ENCODE results near the gene GTF2H1.

DNA sequence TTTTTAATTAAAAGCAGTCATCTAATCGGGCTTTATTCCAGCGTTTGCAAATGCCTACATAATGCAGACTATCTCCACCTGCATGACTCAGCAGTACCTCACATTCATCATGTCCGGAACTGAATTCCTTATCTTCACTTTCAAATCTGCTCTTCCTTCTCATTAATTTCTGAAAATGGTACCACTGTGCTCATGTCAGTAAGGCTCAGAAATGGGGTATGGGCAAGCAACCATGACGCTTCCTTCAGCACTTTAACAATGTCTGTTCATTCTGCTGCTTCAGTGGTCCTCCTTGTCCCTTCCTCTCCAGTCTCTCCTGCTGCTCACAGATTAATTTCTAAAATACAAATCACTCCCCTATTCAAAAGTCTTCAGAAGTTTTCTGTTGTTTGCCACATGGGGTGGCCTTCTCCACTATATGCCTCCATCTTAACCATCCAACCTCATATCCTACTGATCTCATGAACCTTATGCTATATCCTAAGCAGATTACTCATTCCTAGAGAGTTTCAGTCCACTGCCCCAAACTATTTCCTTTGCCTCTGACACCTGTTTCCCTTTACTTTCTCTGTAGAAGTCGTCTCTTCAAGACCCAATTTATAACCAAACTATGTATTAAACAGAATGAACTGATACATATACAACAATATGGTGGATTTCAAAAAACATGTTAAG is 7.0 kb downstream of the GTF2H1 start:
- TF ChIP-seq, protein P1, sequence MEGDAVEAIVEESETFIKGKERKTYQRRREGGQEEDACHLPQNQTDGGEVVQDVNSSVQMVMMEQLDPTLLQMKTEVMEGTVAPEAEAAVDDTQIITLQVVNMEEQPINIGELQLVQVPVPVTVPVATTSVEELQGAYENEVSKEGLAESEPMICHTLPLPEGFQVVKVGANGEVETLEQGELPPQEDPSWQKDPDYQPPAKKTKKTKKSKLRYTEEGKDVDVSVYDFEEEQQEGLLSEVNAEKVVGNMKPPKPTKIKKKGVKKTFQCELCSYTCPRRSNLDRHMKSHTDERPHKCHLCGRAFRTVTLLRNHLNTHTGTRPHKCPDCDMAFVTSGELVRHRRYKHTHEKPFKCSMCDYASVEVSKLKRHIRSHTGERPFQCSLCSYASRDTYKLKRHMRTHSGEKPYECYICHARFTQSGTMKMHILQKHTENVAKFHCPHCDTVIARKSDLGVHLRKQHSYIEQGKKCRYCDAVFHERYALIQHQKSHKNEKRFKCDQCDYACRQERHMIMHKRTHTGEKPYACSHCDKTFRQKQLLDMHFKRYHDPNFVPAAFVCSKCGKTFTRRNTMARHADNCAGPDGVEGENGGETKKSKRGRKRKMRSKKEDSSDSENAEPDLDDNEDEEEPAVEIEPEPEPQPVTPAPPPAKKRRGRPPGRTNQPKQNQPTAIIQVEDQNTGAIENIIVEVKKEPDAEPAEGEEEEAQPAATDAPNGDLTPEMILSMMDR (tag by site-specific recombination; IDR thresholded peaks at IDR 0.05): no peak
- TF ChIP-seq MEIS1 (CRISPR knock-in tag; IDR thresholded peaks at IDR 0.05; ENCODE audit: borderline replicate concordance) (no peak), ZNF18 (tag by site-specific recombination; IDR thresholded peaks at IDR 0.05) (no peak), ZNF776 (tag by site-specific recombination; IDR thresholded peaks at IDR 0.05; ENCODE audit: borderline replicate concordance) (no peak), KLF17 (tag by site-specific recombination; IDR thresholded peaks at IDR 0.05) (no peak), EGR2 (tag by site-specific recombination; IDR thresholded peaks at IDR 0.05; ENCODE audit: low read depth) (no peak), KLF1 (tag by site-specific recombination; IDR thresholded peaks at IDR 0.05) (no peak), ZBTB48 (tag by site-specific recombination; IDR thresholded peaks at IDR 0.05) (no peak), TCF7L2 (IDR thresholded peaks at IDR 0.05; ENCODE audit: borderline replicate concordance, low read depth, low read length) (no peak), ZNF664 (tag by site-specific recombination; IDR thresholded peaks at IDR 0.05) (no peak), ZNF561 (tag by site-specific recombination; IDR thresholded peaks at IDR 0.05; ENCODE audit: borderline replicate concordance) (no peak), ZNF707 (tag by site-specific recombination; IDR thresholded peaks at IDR 0.05) (no peak)
- TF ChIP-seq, protein P2, sequence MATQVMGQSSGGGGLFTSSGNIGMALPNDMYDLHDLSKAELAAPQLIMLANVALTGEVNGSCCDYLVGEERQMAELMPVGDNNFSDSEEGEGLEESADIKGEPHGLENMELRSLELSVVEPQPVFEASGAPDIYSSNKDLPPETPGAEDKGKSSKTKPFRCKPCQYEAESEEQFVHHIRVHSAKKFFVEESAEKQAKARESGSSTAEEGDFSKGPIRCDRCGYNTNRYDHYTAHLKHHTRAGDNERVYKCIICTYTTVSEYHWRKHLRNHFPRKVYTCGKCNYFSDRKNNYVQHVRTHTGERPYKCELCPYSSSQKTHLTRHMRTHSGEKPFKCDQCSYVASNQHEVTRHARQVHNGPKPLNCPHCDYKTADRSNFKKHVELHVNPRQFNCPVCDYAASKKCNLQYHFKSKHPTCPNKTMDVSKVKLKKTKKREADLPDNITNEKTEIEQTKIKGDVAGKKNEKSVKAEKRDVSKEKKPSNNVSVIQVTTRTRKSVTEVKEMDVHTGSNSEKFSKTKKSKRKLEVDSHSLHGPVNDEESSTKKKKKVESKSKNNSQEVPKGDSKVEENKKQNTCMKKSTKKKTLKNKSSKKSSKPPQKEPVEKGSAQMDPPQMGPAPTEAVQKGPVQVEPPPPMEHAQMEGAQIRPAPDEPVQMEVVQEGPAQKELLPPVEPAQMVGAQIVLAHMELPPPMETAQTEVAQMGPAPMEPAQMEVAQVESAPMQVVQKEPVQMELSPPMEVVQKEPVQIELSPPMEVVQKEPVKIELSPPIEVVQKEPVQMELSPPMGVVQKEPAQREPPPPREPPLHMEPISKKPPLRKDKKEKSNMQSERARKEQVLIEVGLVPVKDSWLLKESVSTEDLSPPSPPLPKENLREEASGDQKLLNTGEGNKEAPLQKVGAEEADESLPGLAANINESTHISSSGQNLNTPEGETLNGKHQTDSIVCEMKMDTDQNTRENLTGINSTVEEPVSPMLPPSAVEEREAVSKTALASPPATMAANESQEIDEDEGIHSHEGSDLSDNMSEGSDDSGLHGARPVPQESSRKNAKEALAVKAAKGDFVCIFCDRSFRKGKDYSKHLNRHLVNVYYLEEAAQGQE (tag by site-specific recombination; IDR thresholded peaks at IDR 0.05): no peak
- TF ChIP-seq, protein P3, sequence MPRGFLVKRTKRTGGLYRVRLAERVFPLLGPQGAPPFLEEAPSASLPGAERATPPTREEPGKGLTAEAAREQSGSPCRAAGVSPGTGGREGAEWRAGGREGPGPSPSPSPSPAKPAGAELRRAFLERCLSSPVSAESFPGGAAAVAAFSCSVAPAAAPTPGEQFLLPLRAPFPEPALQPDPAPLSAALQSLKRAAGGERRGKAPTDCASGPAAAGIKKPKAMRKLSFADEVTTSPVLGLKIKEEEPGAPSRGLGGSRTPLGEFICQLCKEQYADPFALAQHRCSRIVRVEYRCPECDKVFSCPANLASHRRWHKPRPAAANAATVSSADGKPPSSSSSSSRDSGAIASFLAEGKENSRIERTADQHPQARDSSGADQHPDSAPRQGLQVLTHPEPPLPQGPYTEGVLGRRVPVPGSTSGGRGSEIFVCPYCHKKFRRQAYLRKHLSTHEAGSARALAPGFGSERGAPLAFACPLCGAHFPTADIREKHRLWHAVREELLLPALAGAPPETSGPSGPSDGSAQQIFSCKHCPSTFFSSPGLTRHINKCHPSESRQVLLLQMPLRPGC (tag by site-specific recombination; IDR thresholded peaks at IDR 0.05): no peak

All from HEK293 (cell line).